ENCODE measurements around the gene EPHA2.

Gene EPHA2

DNA sequence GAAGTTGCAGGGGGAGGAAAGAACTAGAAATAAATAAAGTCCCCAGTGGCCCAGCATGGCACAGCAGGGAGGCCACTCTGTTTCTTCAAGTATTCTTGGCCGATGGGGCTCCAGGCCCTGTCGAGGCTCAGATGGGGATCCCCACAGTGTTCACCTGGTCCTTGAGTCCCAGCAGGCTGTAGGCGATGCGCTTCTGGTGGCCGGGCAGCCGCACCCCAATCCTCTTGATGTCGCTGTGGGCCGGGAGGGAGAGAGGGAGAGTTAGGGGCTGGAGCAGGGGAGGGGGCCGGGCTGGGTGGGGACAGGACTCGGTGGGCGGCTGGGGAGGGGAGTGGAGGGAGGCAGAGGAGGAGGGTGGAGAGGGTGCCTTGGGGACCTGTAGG is 30.8 kb downstream of the EPHA2 start:
- Histone ChIP-seq H3K9ac (ENCODE audit: low read length) (no peak overlapping the region), H3K36me3 (ENCODE audit: control insufficient read depth, insufficient read depth, low read length) (peaks cover 17% of the 10 kb centered on the region), H3K9me3 (ENCODE audit: control insufficient read depth, low read length) (no peaks in the 10 kb centered on the region), H3K4me1 (ENCODE audit: control insufficient read depth, insufficient read depth, low read length) (peaks cover 26% of the 10 kb centered on the region), H3K4me3 (ENCODE audit: low read length) (no peak overlapping the region), H3K27me3 (ENCODE audit: control insufficient read depth, insufficient read depth, low read length) (peaks cover 3% of the 10 kb centered on the region)

DNA sequence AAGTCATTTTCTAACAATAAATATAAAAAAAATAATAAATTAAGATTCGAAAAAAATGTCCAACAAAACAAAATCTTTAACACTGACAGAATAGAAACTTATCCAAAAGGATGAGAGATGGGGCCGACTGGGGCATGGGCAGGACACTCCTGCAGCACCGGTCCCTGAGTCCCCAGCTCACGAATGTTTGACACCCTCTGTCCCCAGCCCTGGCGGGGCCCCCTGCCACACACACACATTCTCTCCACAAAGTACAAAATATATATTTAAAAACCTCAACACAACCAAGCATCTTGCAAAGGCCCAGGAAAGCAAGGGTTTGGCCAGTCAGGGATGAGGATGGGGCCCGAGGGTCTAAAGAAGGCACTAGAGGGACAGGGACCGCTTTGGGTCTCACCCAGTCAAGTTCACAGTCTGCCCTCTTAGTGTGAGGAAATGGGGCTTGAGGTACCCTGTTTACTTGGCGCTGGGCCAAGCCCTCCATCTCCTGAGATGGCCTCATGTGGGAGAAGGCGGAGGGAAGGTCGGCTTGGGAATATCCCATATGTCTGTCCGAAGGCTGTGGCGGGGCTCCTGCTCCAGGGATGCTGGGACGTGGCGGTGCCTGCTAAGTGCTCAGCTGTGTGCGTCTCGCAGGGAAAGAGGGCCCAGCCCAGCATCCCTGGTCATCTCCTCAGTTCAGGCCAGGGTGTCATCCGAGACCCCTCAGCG is 31.3 kb downstream of the EPHA2 start:
- H3K27me3 ChIP-seq (ENCODE audit: control insufficient read depth, insufficient read depth, low read length): peaks cover 3% of the 10 kb centered on the region
- no peak overlapping the region for H3K4me3 ChIP-seq (ENCODE audit: low read length)
- H3K9me3 ChIP-seq (ENCODE audit: control insufficient read depth, low read length): no peaks in the 10 kb centered on the region
- peaks cover 15% of the 10 kb centered on the region for H3K36me3 ChIP-seq (ENCODE audit: control insufficient read depth, insufficient read depth, low read length)
- no peak overlapping the region for H3K9ac ChIP-seq (ENCODE audit: low read length)
- H3K4me1 ChIP-seq (ENCODE audit: control insufficient read depth, insufficient read depth, low read length): peaks cover 26% of the 10 kb centered on the region

DNA sequence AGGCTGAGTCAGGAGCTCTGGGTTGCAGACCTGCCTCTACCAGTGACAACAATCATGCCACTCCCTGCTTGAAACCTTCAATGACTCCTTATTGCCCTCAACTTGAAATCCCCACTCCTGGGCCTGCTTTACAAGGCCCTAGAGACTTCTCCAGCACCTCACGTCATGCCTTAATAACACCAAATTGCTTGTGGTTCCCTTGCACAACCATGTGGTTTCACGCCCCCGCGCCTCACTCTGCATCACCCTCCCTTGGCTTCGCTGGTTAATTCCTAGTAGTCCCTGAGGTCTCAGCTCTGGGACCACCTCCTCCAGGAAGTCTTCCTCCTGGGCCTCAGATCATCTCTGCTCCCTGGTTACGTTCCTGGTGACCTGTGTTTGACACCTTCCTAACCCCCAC is 33.0 kb downstream of the EPHA2 start:
- peaks cover 7% of the 10 kb centered on the region for H3K36me3 ChIP-seq (ENCODE audit: control insufficient read depth, insufficient read depth, low read length)
- no peaks in the 10 kb centered on the region for H3K9me3 ChIP-seq (ENCODE audit: control insufficient read depth, low read length)
- H3K4me1 ChIP-seq (ENCODE audit: control insufficient read depth, insufficient read depth, low read length): peaks cover 26% of the 10 kb centered on the region
- H3K27me3 ChIP-seq (ENCODE audit: control insufficient read depth, insufficient read depth, low read length): peaks cover 2% of the 10 kb centered on the region
- H3K4me3 ChIP-seq (ENCODE audit: low read length): no peak overlapping the region
- H3K9ac ChIP-seq (ENCODE audit: low read length): no peak overlapping the region

- no peaks in the 10 kb centered on the region for H3K9me3 ChIP-seq (ENCODE audit: control insufficient read depth, low read length)
- H3K36me3 ChIP-seq (ENCODE audit: control insufficient read depth, insufficient read depth, low read length): peaks cover 7% of the 10 kb centered on the region
- H3K27me3 ChIP-seq (ENCODE audit: control insufficient read depth, insufficient read depth, low read length): no peaks in the 10 kb centered on the region
- H3K9ac ChIP-seq (ENCODE audit: low read length): no peak overlapping the region
- no peak overlapping the region for H3K4me3 ChIP-seq (ENCODE audit: low read length)
- H3K4me1 ChIP-seq (ENCODE audit: control insufficient read depth, insufficient read depth, low read length): peaks cover 26% of the 10 kb centered on the region
These were observed 33.5 kb downstream of the EPHA2 start for GRCh38 chr1:16122350-16122881.

- H3K36me3 ChIP-seq (ENCODE audit: control insufficient read depth, insufficient read depth, low read length): peaks cover 7% of the 10 kb centered on the region
- no peaks in the 10 kb centered on the region for H3K9me3 ChIP-seq (ENCODE audit: control insufficient read depth, low read length)
- H3K4me3 ChIP-seq (ENCODE audit: low read length): no peak overlapping the region
- peaks cover 26% of the 10 kb centered on the region for H3K4me1 ChIP-seq (ENCODE audit: control insufficient read depth, insufficient read depth, low read length)
- no peak overlapping the region for H3K9ac ChIP-seq (ENCODE audit: low read length)
- no peaks in the 10 kb centered on the region for H3K27me3 ChIP-seq (ENCODE audit: control insufficient read depth, insufficient read depth, low read length)
These were observed 34.9 kb downstream of the EPHA2 start for GRCh38 chr1:16120940-16121410.

- Histone ChIP-seq H3K9me3 (ENCODE audit: control insufficient read depth, low read length) (no peaks in the 10 kb centered on the region), H3K4me3 (ENCODE audit: low read length) (no peak overlapping the region), H3K9ac (ENCODE audit: low read length) (no peak overlapping the region), H3K36me3 (ENCODE audit: control insufficient read depth, insufficient read depth, low read length) (peaks cover 7% of the 10 kb centered on the region), H3K27me3 (ENCODE audit: control insufficient read depth, insufficient read depth, low read length) (peaks cover 1% of the 10 kb centered on the region), H3K4me1 (ENCODE audit: control insufficient read depth, insufficient read depth, low read length) (peaks cover 26% of the 10 kb centered on the region)
These were observed 35.5 kb downstream of the EPHA2 start for GRCh38 chr1:16120407-16120806.

DNA sequence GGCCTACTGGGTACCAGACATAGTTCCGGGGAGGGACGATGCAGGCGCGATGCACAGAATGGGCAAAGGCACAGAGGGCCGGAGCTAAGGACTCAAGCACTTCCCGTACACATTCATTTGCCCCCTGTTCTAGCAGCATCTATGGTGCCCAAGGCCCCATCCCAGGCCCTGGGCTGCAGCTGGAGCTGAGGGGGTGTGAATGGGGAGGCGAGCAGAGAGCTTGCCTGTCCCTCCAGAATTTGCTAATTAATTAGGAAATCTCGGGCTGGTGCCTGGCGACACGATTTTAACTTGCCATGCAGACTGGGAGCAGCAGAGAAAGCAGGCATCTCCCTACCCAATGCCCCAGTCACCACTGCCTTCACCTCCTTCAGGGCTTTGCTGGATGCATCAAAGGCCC is 35.9 kb downstream of the EPHA2 start:
- H3K9me3 ChIP-seq (ENCODE audit: control insufficient read depth, low read length): no peaks in the 10 kb centered on the region
- peaks cover 7% of the 10 kb centered on the region for H3K36me3 ChIP-seq (ENCODE audit: control insufficient read depth, insufficient read depth, low read length)
- H3K4me3 ChIP-seq (ENCODE audit: low read length): no peak overlapping the region
- H3K9ac ChIP-seq (ENCODE audit: low read length): no peak overlapping the region
- peaks cover 3% of the 10 kb centered on the region for H3K27me3 ChIP-seq (ENCODE audit: control insufficient read depth, insufficient read depth, low read length)
- H3K4me1 ChIP-seq (ENCODE audit: control insufficient read depth, insufficient read depth, low read length): peaks cover 26% of the 10 kb centered on the region

GRCh38 chr1:16119504-16119903 is 36.4 kb downstream of the EPHA2 start:
- H3K4me3 ChIP-seq (ENCODE audit: low read length): no peak overlapping the region
- H3K9ac ChIP-seq (ENCODE audit: low read length): no peak overlapping the region
- peaks cover 26% of the 10 kb centered on the region for H3K4me1 ChIP-seq (ENCODE audit: control insufficient read depth, insufficient read depth, low read length)
- H3K27me3 ChIP-seq (ENCODE audit: control insufficient read depth, insufficient read depth, low read length): peaks cover 3% of the 10 kb centered on the region
- no peaks in the 10 kb centered on the region for H3K9me3 ChIP-seq (ENCODE audit: control insufficient read depth, low read length)
- peaks cover 4% of the 10 kb centered on the region for H3K36me3 ChIP-seq (ENCODE audit: control insufficient read depth, insufficient read depth, low read length)

- Histone ChIP-seq H3K27me3 (ENCODE audit: control insufficient read depth, insufficient read depth, low read length) (peaks cover 3% of the 10 kb centered on the region), H3K9me3 (ENCODE audit: control insufficient read depth, low read length) (no peaks in the 10 kb centered on the region), H3K4me1 (ENCODE audit: control insufficient read depth, insufficient read depth, low read length) (peaks cover 26% of the 10 kb centered on the region), H3K9ac (ENCODE audit: low read length) (no peak overlapping the region), H3K36me3 (ENCODE audit: control insufficient read depth, insufficient read depth, low read length) (peaks cover 3% of the 10 kb centered on the region), H3K4me3 (ENCODE audit: low read length) (no peak overlapping the region)
These were observed 37.2 kb downstream of the EPHA2 start for GRCh38 chr1:16118706-16119105.

- no peaks in the 10 kb centered on the region for H3K9me3 ChIP-seq (ENCODE audit: control insufficient read depth, low read length)
- no peak overlapping the region for H3K4me3 ChIP-seq (ENCODE audit: low read length)
- H3K27me3 ChIP-seq (ENCODE audit: control insufficient read depth, insufficient read depth, low read length): peaks cover 3% of the 10 kb centered on the region
- H3K4me1 ChIP-seq (ENCODE audit: control insufficient read depth, insufficient read depth, low read length): peaks cover 23% of the 10 kb centered on the region
- H3K36me3 ChIP-seq (ENCODE audit: control insufficient read depth, insufficient read depth, low read length): peaks cover 2% of the 10 kb centered on the region
- H3K9ac ChIP-seq (ENCODE audit: low read length): no peak overlapping the region
These were observed 37.9 kb downstream of the EPHA2 start for GRCh38 chr1:16117936-16118335.

DNA sequence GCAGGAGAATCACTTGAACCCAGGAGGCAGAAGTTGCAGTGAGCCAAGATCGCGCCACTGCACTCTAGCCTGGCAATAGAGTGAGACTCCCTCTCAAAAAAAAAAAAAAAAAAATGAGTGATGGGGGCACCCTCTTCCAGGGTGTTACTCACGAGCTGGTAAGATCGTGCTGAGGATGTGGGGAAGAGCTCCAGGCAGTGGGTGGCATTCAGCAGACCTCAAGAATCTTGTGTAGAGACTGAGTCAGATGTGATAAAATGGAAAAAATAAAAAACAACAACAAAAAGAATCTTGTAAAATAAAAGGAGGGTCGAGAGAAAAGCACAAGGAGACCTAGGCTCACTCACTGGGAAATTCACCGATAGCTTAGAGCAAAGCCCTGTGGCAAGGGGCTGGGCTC is 38.5 kb downstream of the EPHA2 start:
- H3K4me3 ChIP-seq (ENCODE audit: low read length): no peak overlapping the region

DNA sequence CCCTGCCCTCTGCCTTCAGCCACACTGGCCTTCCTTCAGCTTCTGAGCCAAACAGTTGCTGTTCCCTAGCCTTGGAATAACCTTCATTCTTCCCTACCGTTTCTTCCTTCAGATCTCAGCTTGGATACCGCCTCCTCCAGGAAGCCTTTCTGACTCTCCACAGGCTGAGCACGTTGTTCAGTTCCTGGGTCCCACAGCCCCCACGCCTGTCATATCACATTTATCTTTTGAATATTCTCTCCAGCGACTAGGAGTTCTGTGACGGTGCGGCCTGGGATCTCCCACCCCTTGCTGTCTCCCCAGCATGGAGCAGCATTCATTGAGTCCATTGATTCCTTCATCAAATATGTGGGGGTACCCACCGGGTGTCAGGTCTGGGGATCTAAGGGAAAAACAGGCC is 39.2 kb downstream of the EPHA2 start:
- H3K36me3 ChIP-seq (ENCODE audit: control insufficient read depth, insufficient read depth, low read length): no peaks in the 10 kb centered on the region
- no peak overlapping the region for H3K4me3 ChIP-seq (ENCODE audit: low read length)
- H3K9me3 ChIP-seq (ENCODE audit: control insufficient read depth, low read length): no peaks in the 10 kb centered on the region
- H3K27me3 ChIP-seq (ENCODE audit: control insufficient read depth, insufficient read depth, low read length): peaks cover 3% of the 10 kb centered on the region
- H3K9ac ChIP-seq (ENCODE audit: low read length): no peak overlapping the region
- peaks cover 10% of the 10 kb centered on the region for H3K4me1 ChIP-seq (ENCODE audit: control insufficient read depth, insufficient read depth, low read length)

More for the DNA sequence above, 38.5 kb downstream of the EPHA2 start:
- no peak overlapping the region for H3K9ac ChIP-seq (ENCODE audit: low read length)
- no peaks in the 10 kb centered on the region for H3K9me3 ChIP-seq (ENCODE audit: control insufficient read depth, low read length)
- H3K36me3 ChIP-seq (ENCODE audit: control insufficient read depth, insufficient read depth, low read length): no peaks in the 10 kb centered on the region
- H3K27me3 ChIP-seq (ENCODE audit: control insufficient read depth, insufficient read depth, low read length): peaks cover 3% of the 10 kb centered on the region
- peaks cover 18% of the 10 kb centered on the region for H3K4me1 ChIP-seq (ENCODE audit: control insufficient read depth, insufficient read depth, low read length)

Measured in mucosa of stomach (tissue), 1 donor.